Gastrocnemius medialis (tissue), 4 donors: ENCODE data around the gene PDGFC. TPM values are rescaled to one million over a fixed set of nuclear protein-coding genes. Genes with fewer than 3 reads are reported as not detected.

Source experiments
- ATAC-seq, 2 donors: fragments of 150-250 bp; one replicate each; pipeline ENCODE4 v1.9.1; 2016
- DNase-seq, 2 donors: peaks; one replicate each; pipeline ENCODE4 v3.0.0-alpha.2; 2019
- H3K27ac ChIP-seq, 4 donors: fragments of 200-600 bp; sonication (generic); 1 replicate in 1 of 4; 2 replicates in 3 of 4; pipeline ENCODE4 v1.5.1; 2016 to 2018; ENCODE audit warnings: mild to moderate bottlenecking in 2 of 4, moderate library complexity in 1 of 4
- H3K27me3 ChIP-seq, 3 donors: fragments of 200-600 bp; sonication (generic) in 2 of 3; 1 replicate in 1 of 3; 2 replicates in 2 of 3; pipeline versions ENCODE4 v1.5.1 to v1.6.0; 2016 to 2019; ENCODE audit warnings: mild to moderate bottlenecking in 1 of 3, moderate library complexity in 1 of 3
- H3K36me3 ChIP-seq, 2 donors: fragments of 200-600 bp; sonication (generic) in 1 of 2; one replicate each; pipeline ENCODE4 v1.5.1; 2017 to 2018
- H3K4me1 ChIP-seq, 2 donors: fragments of 200-600 bp; sonication (generic) in 1 of 2; one replicate each; pipeline ENCODE4 v1.5.1; 2016 to 2017; ENCODE audit warnings: mild to moderate bottlenecking in 2 of 2
- H3K4me3 ChIP-seq, 4 donors: fragments of 200-600 bp; sonication (generic) in 3 of 4; 1 replicate in 1 of 4; 2 replicates in 3 of 4; pipeline ENCODE4 v1.5.1; 2016 to 2019; ENCODE audit warnings: mild to moderate bottlenecking in 2 of 4
- H3K9me3 ChIP-seq, 3 donors: fragments of 200-600 bp; sonication (generic) in 2 of 3; 1 replicate in 1 of 3; 2 replicates in 2 of 3; pipeline ENCODE4 v1.5.1; 2016 to 2019
- CTCF ChIP-seq, 5 experiments: fragments of 450-650 bp in 3 of 5; fragments of 200-600 bp in 2 of 5; sonication (generic) in 2 of 5; IDR thresholded peaks in 4 of 5; conservative IDR thresholded peaks in 1 of 5; 1 replicate in 4 of 5; 2 replicates in 1 of 5; pipeline ENCODE4 v1.5.1; 2016 to 2019; ENCODE audit warnings: antibody characterized with exemption in 5 of 5, mild to moderate bottlenecking in 3 of 5, moderate library complexity in 3 of 5
- POLR2A ChIP-seq, 2 donors: fragments of 450-650 bp; IDR thresholded peaks; one replicate each; pipeline ENCODE4 v1.6.1; 2017; ENCODE audit warnings: antibody characterized with exemption in 2 of 2, mild to moderate bottlenecking in 2 of 2, moderate library complexity in 2 of 2
- in situ Hi-C, 4 donors: fragments of 200-750 bp; cut with MboI; loops; one replicate each; pipeline versions ENCODE4 v1.15.0 to v1.8.0; 2017; ENCODE audit warnings: low sequenced_read_pairs in 4 of 4
- intact Hi-C: fragments of 100-400 bp; cut with DNase I; formaldehyde crosslinking; loops from one replicate; pipeline ENCODE4 v1.15.1; 2023; ENCODE audit warnings: low total_unique reads
- total RNA-seq, 4 donors: library from RNA; depleted of rRNA; stranded (reverse); fragments of >200 nt; gene quantifications; one replicate each; pipeline versions ENCODE4 v1.1.0 to v1.2.3, GENCODE V29; 2016

PDGFC gene
- total RNA-seq, 4 donors from 2014 or later = 4.4 to 10.7 (median 6.3) TPM

GRCh38 chr4:156754832-156755570 is 216.6 kb downstream of the PDGFC start:
- Histone ChIP-seq H3K36me3 (no peaks in the 10 kb centered on the region), H3K4me1 (no peaks in the 10 kb centered on the region), H3K9me3 (no peaks in the 10 kb centered on the region), H3K4me3 (no peak overlapping the region), H3K27ac (no peak overlapping the region), H3K27me3 (no peaks in the 10 kb centered on the region)
- in situ Hi-C loops (no loop called here), intact Hi-C loops (no loop called here)
- no peak for ATAC-seq
- TF ChIP-seq CTCF (IDR thresholded peaks at IDR 0.05 in 4 of 5, conservative IDR thresholded peaks at IDR 0.05 in 1 of 5) (no peak), POLR2A (IDR thresholded peaks at IDR 0.05) (no peak)
- no peak for DNase-seq

DNA sequence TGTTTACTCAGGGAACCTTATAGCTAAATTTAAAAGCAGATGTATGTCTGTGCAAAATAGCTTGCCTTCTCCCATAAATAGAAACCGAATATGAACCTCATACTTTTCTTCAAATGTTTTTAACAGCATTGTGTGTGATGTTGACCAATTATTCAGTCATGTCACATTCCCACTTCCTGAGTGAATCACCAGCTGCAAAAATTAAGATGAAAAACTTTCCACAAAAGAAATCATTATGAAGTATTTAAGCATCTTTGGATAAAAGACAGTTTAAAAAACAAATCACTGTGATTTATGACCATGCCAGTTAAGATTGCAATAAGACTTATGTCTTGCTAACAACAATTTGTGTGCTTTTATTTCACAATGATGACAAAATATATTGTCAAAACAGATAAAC is 220.1 kb downstream of the PDGFC start:
- ATAC-seq (no peak), DNase-seq (no peak)
- Histone ChIP-seq H3K27ac (no peak overlapping the region), H3K27me3 (no peaks in the 10 kb centered on the region), H3K4me1 (no peaks in the 10 kb centered on the region), H3K9me3 (no peaks in the 10 kb centered on the region), H3K36me3 (no peaks in the 10 kb centered on the region), H3K4me3 (no peak overlapping the region)
- in situ Hi-C loops = no loop called here
- intact Hi-C loops = no loop called here
- TF ChIP-seq POLR2A (IDR thresholded peaks at IDR 0.05) = no peak
- TF ChIP-seq CTCF (IDR thresholded peaks at IDR 0.05 in 4 of 5, conservative IDR thresholded peaks at IDR 0.05 in 1 of 5) = no peak

- H3K27ac ChIP-seq = no peak overlapping the region
- no peaks in the 10 kb centered on the region for H3K27me3 ChIP-seq
- no peaks in the 10 kb centered on the region for H3K9me3 ChIP-seq
- intact Hi-C loops (no loop called here), in situ Hi-C loops (no loop called here)
- DNase-seq (no peak), ATAC-seq (no peak)
- TF ChIP-seq CTCF (IDR thresholded peaks at IDR 0.05 in 4 of 5, conservative IDR thresholded peaks at IDR 0.05 in 1 of 5) (no peak), POLR2A (IDR thresholded peaks at IDR 0.05) (no peak)
- no peaks in the 10 kb centered on the region for H3K36me3 ChIP-seq
- H3K4me1 ChIP-seq = no peaks in the 10 kb centered on the region
- no peak overlapping the region for H3K4me3 ChIP-seq
Observed at GRCh38 chr4:156749426-156750403, 221.9 kb downstream of the PDGFC start.

DNA sequence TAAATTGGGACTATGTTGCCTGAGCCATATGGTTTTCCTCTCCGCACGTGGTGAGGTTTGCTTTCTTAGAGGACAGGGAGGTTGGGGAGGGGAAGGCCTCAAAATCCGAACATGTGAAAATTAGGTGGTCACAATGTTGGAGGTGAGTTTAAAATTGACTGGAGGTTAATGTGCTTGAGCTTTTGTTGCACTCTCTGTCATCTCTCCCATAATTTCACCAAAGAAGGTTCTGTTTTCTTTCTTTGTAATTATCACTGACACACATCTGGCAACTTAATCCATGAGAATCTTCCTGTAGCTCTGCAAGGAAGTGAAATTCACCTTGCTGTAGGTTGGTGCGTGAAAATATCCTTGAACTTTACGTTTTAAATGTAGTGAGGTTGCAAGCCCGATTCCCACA is 225.5 kb downstream of the PDGFC start:
- Histone ChIP-seq H3K9me3 (no peaks in the 10 kb centered on the region), H3K4me3 (no peak overlapping the region), H3K36me3 (no peaks in the 10 kb centered on the region), H3K27me3 (no peaks in the 10 kb centered on the region), H3K27ac (no peak overlapping the region), H3K4me1 (no peaks in the 10 kb centered on the region)
- TF ChIP-seq POLR2A (IDR thresholded peaks at IDR 0.05) = no peak
- TF ChIP-seq CTCF (IDR thresholded peaks at IDR 0.05 in 4 of 5, conservative IDR thresholded peaks at IDR 0.05 in 1 of 5) = no peak
- intact Hi-C loops = no loop called here
- in situ Hi-C loops = no loop called here
- DNase-seq (no peak), ATAC-seq (no peak)
